A549 (cell line): Measurements from ENCODE around the gene PCBP3.

Source experiments
- CHD2 ChIP-seq: fragments of 150-350 bp; IDR thresholded peaks from 2 replicates; pipeline ENCODE4 v1.6.1; 2014; ENCODE audit warnings: low read length; ENCODE audit not compliant: partially characterized antibody
- CTCF ChIP-seq: fragments of >200 bp; sonication (Bioruptor Twin); formaldehyde crosslinking; IDR thresholded peaks from 3 replicates; pipeline ENCODE4 v1.5.1; 2016
- E2F6 ChIP-seq: IDR thresholded peaks from 2 replicates; pipeline ENCODE4 v1.6.1; 2012; ENCODE audit warnings: low read depth, borderline replicate concordance
- HOXA7 ChIP-seq: fragments of 250-450 bp; sonication (Bioruptor Pico); IDR thresholded peaks from 2 replicates; pipeline ENCODE4 v1.5.0; 2020; ENCODE audit warnings: mild to moderate bottlenecking, moderate library complexity
- NFE2L2 ChIP-seq: fragments of 150-350 bp; conservative IDR thresholded peaks from 2 replicates; pipeline ENCODE4 v1.6.1; 2014; ENCODE audit warnings: low read length
- POLR2A ChIP-seq: IDR thresholded peaks from 2 replicates; pipeline ENCODE4 v1.6.1; 2012; ENCODE audit warnings: mild to moderate bottlenecking, low read length
- POLR2AphosphoS2 ChIP-seq: conservative IDR thresholded peaks from 2 replicates; pipeline ENCODE4 v1.6.1; 2012; ENCODE audit warnings: low read length, improper control_type of control experiment, inconsistent platforms
- RNF2 ChIP-seq: fragments of 200-600 bp; sonication (generic); IDR thresholded peaks from 2 replicates; pipeline ENCODE4 v1.6.1; 2016; ENCODE audit warnings: low read depth, mild to moderate bottlenecking, antibody characterized with exemption, moderate library complexity, borderline replicate concordance
- SMC3 ChIP-seq: fragments of >200 bp; sonication (Bioruptor Twin); formaldehyde crosslinking; IDR thresholded peaks from 3 replicates; pipeline ENCODE4 v1.6.1; 2018; ENCODE audit warnings: inconsistent platforms
- SREBF2 ChIP-seq: fragments of 450-650 bp; IDR thresholded peaks from 2 replicates; pipeline ENCODE4 v1.6.1; 2014; ENCODE audit warnings: mild to moderate bottlenecking, moderate library complexity
- TFCP2L1 ChIP-seq: fragments of 250-450 bp; sonication (Bioruptor Pico); IDR thresholded peaks from 2 replicates; pipeline ENCODE4 v1.5.0; 2021; ENCODE audit warnings: mild to moderate bottlenecking
- USF2 ChIP-seq: fragments of 450-650 bp; IDR thresholded peaks from 2 replicates; pipeline ENCODE4 v1.6.1; 2014; ENCODE audit warnings: antibody characterized with exemption

- TF ChIP-seq POLR2A: no peak
- no peak for TF ChIP-seq USF2
- no peak for TF ChIP-seq CTCF
- TF ChIP-seq SREBF2: no peak
- no peak for TF ChIP-seq RNF2
- no peak for TF ChIP-seq TFCP2L1
- no peak for TF ChIP-seq NFE2L2
- TF ChIP-seq POLR2AphosphoS2: no peak
- no peak for TF ChIP-seq SMC3
- TF ChIP-seq CHD2: no peak
- TF ChIP-seq E2F6: no peak
- no peak for TF ChIP-seq HOXA7 (CRISPR knock-in tag)
These were observed 25.2 kb upstream of the PCBP3 start for GRCh38 chr21:45618287-45618686.
